Measurements from ENCODE around the gene SERPINB8.

GRCh38 chr18:63953811-63954210, 16.1 kb upstream of the SERPINB8 start:
- TF ChIP-seq, protein P1, sequence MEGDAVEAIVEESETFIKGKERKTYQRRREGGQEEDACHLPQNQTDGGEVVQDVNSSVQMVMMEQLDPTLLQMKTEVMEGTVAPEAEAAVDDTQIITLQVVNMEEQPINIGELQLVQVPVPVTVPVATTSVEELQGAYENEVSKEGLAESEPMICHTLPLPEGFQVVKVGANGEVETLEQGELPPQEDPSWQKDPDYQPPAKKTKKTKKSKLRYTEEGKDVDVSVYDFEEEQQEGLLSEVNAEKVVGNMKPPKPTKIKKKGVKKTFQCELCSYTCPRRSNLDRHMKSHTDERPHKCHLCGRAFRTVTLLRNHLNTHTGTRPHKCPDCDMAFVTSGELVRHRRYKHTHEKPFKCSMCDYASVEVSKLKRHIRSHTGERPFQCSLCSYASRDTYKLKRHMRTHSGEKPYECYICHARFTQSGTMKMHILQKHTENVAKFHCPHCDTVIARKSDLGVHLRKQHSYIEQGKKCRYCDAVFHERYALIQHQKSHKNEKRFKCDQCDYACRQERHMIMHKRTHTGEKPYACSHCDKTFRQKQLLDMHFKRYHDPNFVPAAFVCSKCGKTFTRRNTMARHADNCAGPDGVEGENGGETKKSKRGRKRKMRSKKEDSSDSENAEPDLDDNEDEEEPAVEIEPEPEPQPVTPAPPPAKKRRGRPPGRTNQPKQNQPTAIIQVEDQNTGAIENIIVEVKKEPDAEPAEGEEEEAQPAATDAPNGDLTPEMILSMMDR (IDR thresholded peaks at IDR 0.05; ENCODE audit: insufficient read depth, low read depth, low read length) = no peak
- no peak for TF ChIP-seq EZH2 (IDR thresholded peaks at IDR 0.05; ENCODE audit: insufficient read depth, low read length)
